H1 (cell line): ENCODE data around the gene IKZF1. TPM values are rescaled to one million over a fixed set of nuclear protein-coding genes. Genes with fewer than 3 reads are reported as not detected.

ENCODE experiments used
- CBX5 ChIP-seq: fragments of 300-800, 300-1000 bp; sonication (generic); IDR thresholded peaks from 2 replicates; pipeline ENCODE4 v1.7.1; 2016; ENCODE audit warnings: antibody characterized with exemption, low read length, low read depth
- EP300 ChIP-seq, 2 experiments: IDR thresholded peaks; 1 replicate in 1 of 2; 2 replicates in 1 of 2; pipeline ENCODE4 v1.6.1; 2011 to 2012; ENCODE audit warnings: low read depth in 2 of 2, low read length in 2 of 2, mild to moderate bottlenecking in 2 of 2, borderline replicate concordance in 1 of 2, inconsistent platforms in 1 of 2, moderate library complexity in 1 of 2
- POLR2AphosphoS5 ChIP-seq: IDR thresholded peaks from 2 replicates; pipeline ENCODE4 v1.6.1; 2011; ENCODE audit warnings: low read depth, low read length
- RNF2 ChIP-seq: fragments of 200-900, 300-1000 bp; sonication (generic); IDR thresholded peaks from 2 replicates; pipeline ENCODE4 v1.7.1; 2016; ENCODE audit warnings: borderline replicate concordance, low read depth, mild to moderate bottlenecking, antibody characterized with exemption, low read length; ENCODE audit not compliant: poor library complexity, severe bottlenecking; ENCODE audit errors: missing control alignments
- RXRA ChIP-seq: IDR thresholded peaks from 2 replicates; pipeline ENCODE4 v1.6.1; 2011; ENCODE audit warnings: low read depth, mild to moderate bottlenecking, low read length, moderate library complexity; ENCODE audit not compliant: insufficient read depth
- ZNF274 ChIP-seq: IDR thresholded peaks from 2 replicates; pipeline ENCODE4 v1.7.0; 2012; ENCODE audit warnings: low read length, borderline replicate concordance; ENCODE audit errors: extremely low read depth
- polyA plus RNA-seq, 7 experiments: library from polyadenylated mRNA; depleted of rRNA in 3 of 7; stranded (reverse) in 5 of 7; unstranded in 2 of 7; fragments of >200 nt in 5 of 7; fragments of 200-250 nt in 2 of 7; gene quantifications; 1 replicate in 5 of 7; 2 replicates in 1 of 7; 4 replicates in 1 of 7; pipeline versions ENCODE4 v1.2.1 to v1.2.3, GENCODE V29; 2011 to 2013; ENCODE audit warnings: missing spikeins in 2 of 7, mixed read lengths in 2 of 7
- total RNA-seq: library from RNA; stranded (reverse); fragmentation: NEBNext Ultra II Directional; extraction: Animal tissue kit (Norgen Biotek cat#: 25700); gene quantifications from 2 replicates; pipeline ENCODE4 v1.2.1, GENCODE V29; 2021
- TF ChIP-seq, protein P1 (sequence below): fragments of 300-600 bp; sonication (generic); IDR thresholded peaks from 2 replicates; pipeline ENCODE4 v1.7.1; 2012; ENCODE audit warnings: low read length, moderate library complexity, mild to moderate bottlenecking, inconsistent platforms; ENCODE audit not compliant: insufficient replicate concordance
- TF ChIP-seq, protein P2 (sequence below): IDR thresholded peaks from 2 replicates; pipeline ENCODE4 v1.6.1; 2011; ENCODE audit warnings: low read length, improper control_type of control experiment

Gene IKZF1
- total and polyA plus RNA-seq, 2 of the 8 experiments (the other 6 are each of a cell fraction or from before 2014, with no cell fraction given): 0.74 to 1.5 TPM

DNA sequence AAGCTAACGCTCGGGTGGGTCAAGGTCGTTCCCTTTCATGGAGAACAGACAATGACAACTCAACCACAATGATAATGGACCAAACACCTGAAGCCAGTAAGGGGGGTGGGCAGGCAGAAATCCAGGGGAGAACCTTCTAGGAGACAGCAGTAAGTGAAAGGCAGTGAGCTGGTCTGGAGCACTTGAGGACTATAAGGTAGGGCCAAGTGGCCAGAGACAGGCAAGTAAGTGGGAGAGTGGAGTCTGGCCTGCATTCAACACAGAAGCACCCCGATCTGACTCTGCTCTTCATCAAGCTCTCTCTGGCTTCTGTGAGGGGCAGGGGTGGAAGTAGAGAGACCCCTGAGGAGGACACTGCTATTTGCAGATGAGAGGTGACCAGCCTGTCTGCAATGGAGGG, 7.7 kb upstream of the IKZF1 start (continued):
- TF ChIP-seq, protein P1, sequence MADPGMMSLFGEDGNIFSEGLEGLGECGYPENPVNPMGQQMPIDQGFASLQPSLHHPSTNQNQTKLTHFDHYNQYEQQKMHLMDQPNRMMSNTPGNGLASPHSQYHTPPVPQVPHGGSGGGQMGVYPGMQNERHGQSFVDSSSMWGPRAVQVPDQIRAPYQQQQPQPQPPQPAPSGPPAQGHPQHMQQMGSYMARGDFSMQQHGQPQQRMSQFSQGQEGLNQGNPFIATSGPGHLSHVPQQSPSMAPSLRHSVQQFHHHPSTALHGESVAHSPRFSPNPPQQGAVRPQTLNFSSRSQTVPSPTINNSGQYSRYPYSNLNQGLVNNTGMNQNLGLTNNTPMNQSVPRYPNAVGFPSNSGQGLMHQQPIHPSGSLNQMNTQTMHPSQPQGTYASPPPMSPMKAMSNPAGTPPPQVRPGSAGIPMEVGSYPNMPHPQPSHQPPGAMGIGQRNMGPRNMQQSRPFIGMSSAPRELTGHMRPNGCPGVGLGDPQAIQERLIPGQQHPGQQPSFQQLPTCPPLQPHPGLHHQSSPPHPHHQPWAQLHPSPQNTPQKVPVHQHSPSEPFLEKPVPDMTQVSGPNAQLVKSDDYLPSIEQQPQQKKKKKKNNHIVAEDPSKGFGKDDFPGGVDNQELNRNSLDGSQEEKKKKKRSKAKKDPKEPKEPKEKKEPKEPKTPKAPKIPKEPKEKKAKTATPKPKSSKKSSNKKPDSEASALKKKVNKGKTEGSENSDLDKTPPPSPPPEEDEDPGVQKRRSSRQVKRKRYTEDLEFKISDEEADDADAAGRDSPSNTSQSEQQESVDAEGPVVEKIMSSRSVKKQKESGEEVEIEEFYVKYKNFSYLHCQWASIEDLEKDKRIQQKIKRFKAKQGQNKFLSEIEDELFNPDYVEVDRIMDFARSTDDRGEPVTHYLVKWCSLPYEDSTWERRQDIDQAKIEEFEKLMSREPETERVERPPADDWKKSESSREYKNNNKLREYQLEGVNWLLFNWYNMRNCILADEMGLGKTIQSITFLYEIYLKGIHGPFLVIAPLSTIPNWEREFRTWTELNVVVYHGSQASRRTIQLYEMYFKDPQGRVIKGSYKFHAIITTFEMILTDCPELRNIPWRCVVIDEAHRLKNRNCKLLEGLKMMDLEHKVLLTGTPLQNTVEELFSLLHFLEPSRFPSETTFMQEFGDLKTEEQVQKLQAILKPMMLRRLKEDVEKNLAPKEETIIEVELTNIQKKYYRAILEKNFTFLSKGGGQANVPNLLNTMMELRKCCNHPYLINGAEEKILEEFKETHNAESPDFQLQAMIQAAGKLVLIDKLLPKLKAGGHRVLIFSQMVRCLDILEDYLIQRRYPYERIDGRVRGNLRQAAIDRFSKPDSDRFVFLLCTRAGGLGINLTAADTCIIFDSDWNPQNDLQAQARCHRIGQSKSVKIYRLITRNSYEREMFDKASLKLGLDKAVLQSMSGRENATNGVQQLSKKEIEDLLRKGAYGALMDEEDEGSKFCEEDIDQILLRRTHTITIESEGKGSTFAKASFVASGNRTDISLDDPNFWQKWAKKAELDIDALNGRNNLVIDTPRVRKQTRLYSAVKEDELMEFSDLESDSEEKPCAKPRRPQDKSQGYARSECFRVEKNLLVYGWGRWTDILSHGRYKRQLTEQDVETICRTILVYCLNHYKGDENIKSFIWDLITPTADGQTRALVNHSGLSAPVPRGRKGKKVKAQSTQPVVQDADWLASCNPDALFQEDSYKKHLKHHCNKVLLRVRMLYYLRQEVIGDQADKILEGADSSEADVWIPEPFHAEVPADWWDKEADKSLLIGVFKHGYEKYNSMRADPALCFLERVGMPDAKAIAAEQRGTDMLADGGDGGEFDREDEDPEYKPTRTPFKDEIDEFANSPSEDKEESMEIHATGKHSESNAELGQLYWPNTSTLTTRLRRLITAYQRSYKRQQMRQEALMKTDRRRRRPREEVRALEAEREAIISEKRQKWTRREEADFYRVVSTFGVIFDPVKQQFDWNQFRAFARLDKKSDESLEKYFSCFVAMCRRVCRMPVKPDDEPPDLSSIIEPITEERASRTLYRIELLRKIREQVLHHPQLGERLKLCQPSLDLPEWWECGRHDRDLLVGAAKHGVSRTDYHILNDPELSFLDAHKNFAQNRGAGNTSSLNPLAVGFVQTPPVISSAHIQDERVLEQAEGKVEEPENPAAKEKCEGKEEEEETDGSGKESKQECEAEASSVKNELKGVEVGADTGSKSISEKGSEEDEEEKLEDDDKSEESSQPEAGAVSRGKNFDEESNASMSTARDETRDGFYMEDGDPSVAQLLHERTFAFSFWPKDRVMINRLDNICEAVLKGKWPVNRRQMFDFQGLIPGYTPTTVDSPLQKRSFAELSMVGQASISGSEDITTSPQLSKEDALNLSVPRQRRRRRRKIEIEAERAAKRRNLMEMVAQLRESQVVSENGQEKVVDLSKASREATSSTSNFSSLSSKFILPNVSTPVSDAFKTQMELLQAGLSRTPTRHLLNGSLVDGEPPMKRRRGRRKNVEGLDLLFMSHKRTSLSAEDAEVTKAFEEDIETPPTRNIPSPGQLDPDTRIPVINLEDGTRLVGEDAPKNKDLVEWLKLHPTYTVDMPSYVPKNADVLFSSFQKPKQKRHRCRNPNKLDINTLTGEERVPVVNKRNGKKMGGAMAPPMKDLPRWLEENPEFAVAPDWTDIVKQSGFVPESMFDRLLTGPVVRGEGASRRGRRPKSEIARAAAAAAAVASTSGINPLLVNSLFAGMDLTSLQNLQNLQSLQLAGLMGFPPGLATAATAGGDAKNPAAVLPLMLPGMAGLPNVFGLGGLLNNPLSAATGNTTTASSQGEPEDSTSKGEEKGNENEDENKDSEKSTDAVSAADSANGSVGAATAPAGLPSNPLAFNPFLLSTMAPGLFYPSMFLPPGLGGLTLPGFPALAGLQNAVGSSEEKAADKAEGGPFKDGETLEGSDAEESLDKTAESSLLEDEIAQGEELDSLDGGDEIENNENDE: no peak
- no peak for TF ChIP-seq POLR2AphosphoS5
- TF ChIP-seq EP300 (IDR thresholded peaks at IDR 0.05; ENCODE audit: borderline replicate concordance in 1 of 2, low read depth in 2 of 2, low read length in 2 of 2): no peak
- TF ChIP-seq RNF2: no peak
- TF ChIP-seq RXRA: no peak
- TF ChIP-seq CBX5: no peak
- TF ChIP-seq, protein P2, sequence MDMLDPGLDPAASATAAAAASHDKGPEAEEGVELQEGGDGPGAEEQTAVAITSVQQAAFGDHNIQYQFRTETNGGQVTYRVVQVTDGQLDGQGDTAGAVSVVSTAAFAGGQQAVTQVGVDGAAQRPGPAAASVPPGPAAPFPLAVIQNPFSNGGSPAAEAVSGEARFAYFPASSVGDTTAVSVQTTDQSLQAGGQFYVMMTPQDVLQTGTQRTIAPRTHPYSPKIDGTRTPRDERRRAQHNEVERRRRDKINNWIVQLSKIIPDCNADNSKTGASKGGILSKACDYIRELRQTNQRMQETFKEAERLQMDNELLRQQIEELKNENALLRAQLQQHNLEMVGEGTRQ: no peak
- TF ChIP-seq ZNF274: no peak
